Neutrophil (primary cell): ENCODE data around the gene SLC26A11.

Experiments used
- H3K27ac ChIP-seq: fragments of 200-600 bp; sonication (generic); 2 replicates; pipeline ENCODE4 v1.5.1; 2016; ENCODE audit warnings: mild to moderate bottlenecking, moderate library complexity
- H3K27me3 ChIP-seq: fragments of 200-600 bp; sonication (generic); 2 replicates; pipeline ENCODE4 v1.6.0; 2016; ENCODE audit warnings: mild to moderate bottlenecking
- H3K36me3 ChIP-seq: fragments of 200-600 bp; sonication (generic); 2 replicates; pipeline ENCODE4 v1.5.1; 2017
- H3K4me1 ChIP-seq, 2 experiments: fragments of 200-600 bp in 1 of 2; sonication (generic) in 1 of 2; 1 replicate in 1 of 2; 2 replicates in 1 of 2; pipeline versions ENCODE4 v1.5.1 to v1.6.1; 2013 to 2016; ENCODE audit warnings: low read depth in 1 of 2, low read length in 1 of 2, mild to moderate bottlenecking in 1 of 2, moderate library complexity in 1 of 2; ENCODE audit not compliant: control insufficient read depth in 1 of 2, insufficient read depth in 1 of 2
- H3K4me3 ChIP-seq, 2 experiments: fragments of 200-600 bp in 1 of 2; sonication (generic) in 1 of 2; 1 replicate in 1 of 2; 2 replicates in 1 of 2; pipeline ENCODE4 v1.5.1; 2013 to 2016; ENCODE audit warnings: low read depth in 1 of 2, low read length in 1 of 2, mild to moderate bottlenecking in 1 of 2, moderate library complexity in 1 of 2
- H3K9me3 ChIP-seq: fragments of 200-600 bp; sonication (generic); 2 replicates; pipeline ENCODE4 v1.5.1; 2016
- CTCF ChIP-seq: fragments of 200-600 bp; sonication (generic); IDR thresholded peaks from 2 replicates; pipeline ENCODE4 v1.5.1; 2016; ENCODE audit warnings: antibody characterized with exemption

The SLC26A11 gene

GRCh38 chr17:80183581-80184422 is 36.4 kb upstream of the SLC26A11 start:
- H3K9me3 ChIP-seq, result no peaks in the 10 kb centered on the region
- H3K27ac ChIP-seq, result no peak overlapping the region
- H3K4me3 ChIP-seq, result no peak overlapping the region
- H3K36me3 ChIP-seq, result no peaks in the 10 kb centered on the region
- H3K4me1 ChIP-seq, result no peaks in the 10 kb centered on the region
- peaks cover 12% of the 10 kb centered on the region for H3K27me3 ChIP-seq
- no peak for TF ChIP-seq CTCF

- Histone ChIP-seq H3K4me1 (no peaks in the 10 kb centered on the region), H3K4me3 (no peak overlapping the region), H3K27me3 (peaks cover 7% of the 10 kb centered on the region), H3K27ac (no peak overlapping the region), H3K9me3 (no peaks in the 10 kb centered on the region), H3K36me3 (no peaks in the 10 kb centered on the region)
- no peak for TF ChIP-seq CTCF
Measured at GRCh38 chr17:80184423-80184714, 35.9 kb upstream of the SLC26A11 start.

GRCh38 chr17:80185968-80186367 is 34.3 kb upstream of the SLC26A11 start:
- Histone ChIP-seq H3K4me1 (no peaks in the 10 kb centered on the region), H3K27ac (no peak overlapping the region), H3K4me3 (no peak overlapping the region), H3K9me3 (no peaks in the 10 kb centered on the region), H3K27me3 (peaks cover 7% of the 10 kb centered on the region), H3K36me3 (no peaks in the 10 kb centered on the region)
- TF ChIP-seq CTCF, result no peak

DNA sequence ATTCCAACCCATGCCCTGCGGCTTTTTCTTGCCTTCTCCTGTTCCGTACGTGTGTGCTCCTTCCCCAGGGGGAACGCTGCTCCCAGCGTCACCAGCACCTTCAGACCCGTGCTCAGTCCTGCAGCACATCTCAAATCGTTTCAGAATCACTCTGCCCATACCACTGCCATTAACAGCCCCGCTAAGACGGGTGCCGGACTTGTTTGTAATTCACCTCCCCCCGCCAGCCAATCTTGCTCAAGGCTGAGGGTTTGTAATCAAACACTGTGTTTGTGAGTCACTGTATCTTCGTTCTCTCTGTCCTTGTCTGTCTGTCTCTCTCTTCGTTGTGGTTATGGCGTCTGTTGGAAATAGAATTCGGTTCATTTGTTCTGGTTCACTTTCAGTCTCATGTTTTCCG is 33.1 kb upstream of the SLC26A11 start:
- Histone ChIP-seq H3K4me1 (no peaks in the 10 kb centered on the region), H3K27ac (no peak overlapping the region), H3K4me3 (no peak overlapping the region), H3K27me3 (peaks cover 19% of the 10 kb centered on the region), H3K36me3 (no peaks in the 10 kb centered on the region), H3K9me3 (no peaks in the 10 kb centered on the region)
- TF ChIP-seq CTCF, result no peak

DNA sequence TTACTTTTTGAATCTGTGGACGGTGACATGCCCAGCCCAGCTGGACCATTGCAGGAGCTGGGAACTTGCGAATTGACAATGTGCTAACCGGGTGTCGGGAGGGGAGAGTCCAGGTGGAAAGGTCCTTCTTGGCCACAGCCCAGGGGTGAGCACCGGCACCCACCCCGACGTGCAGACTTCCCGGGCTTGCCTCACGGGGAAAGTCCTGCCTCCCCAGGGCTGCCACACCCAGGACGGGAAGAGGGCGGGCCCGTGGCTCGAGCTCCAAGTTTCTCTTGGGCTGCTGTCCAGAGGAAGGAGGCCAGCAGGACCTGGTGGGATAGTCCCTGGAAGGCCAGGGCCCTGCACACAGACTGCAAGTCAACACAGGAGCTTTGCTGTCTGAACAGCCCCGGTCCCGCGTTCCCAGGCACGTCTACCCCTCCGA is 32.7 kb upstream of the SLC26A11 start:
- Histone ChIP-seq H3K27me3 (peaks cover 23% of the 10 kb centered on the region), H3K4me1 (no peaks in the 10 kb centered on the region), H3K4me3 (no peak overlapping the region), H3K9me3 (no peaks in the 10 kb centered on the region), H3K27ac (no peak overlapping the region), H3K36me3 (no peaks in the 10 kb centered on the region)
- no peak for TF ChIP-seq CTCF
